PC-3 (cell line): ENCODE data around the gene KCNQ1. TPM values are rescaled to one million over a fixed set of nuclear protein-coding genes. Genes with fewer than 3 reads are reported as not detected.

ENCODE experiments used
- ATAC-seq: fragments of 200-7000 bp; cut with Tn5 transposase; 2 replicates; pipeline ENCODE4 v1.9.1; 2020; ENCODE audit warnings: mild to moderate bottlenecking, moderate library complexity
- BruUV-seq: library from RNA; stranded (reverse); fragments of 400-500 nt; replicated peaks from 2 replicates; lab custom pipeline; 2021; lab: Mats Ljungman, UMichigan
- CTCF ChIA-PET: fragments of 300-600 bp; sonication (Branson Sonifier 250); formaldehyde crosslinking; loops from one replicate; lab custom pipeline; 2022; ENCODE audit warnings: antibody characterized with exemption; lab: Charles Lee
- POLR2A ChIA-PET: fragments of 300-600 bp; sonication (Branson Sonifier 250); formaldehyde crosslinking; loops from one replicate; lab custom pipeline; 2022; ENCODE audit warnings: antibody characterized with exemption; ENCODE audit not compliant: unreplicated experiment; lab: Charles Lee
- DNase-seq: peaks from one replicate; pipeline ENCODE4 v3.0.0-alpha.2; 2015
- H2AFZ ChIP-seq: fragments of 300-600 bp; sonication (generic); 2 replicates; pipeline ENCODE4 v1.6.0; 2016; ENCODE audit warnings: antibody characterized with exemption, low read length
- H3F3A ChIP-seq: fragments of 300-600 bp; sonication (generic); one replicate; pipeline ENCODE4 v1.6.0; 2017; ENCODE audit warnings: antibody characterized with exemption, low read length, control low read depth, mild to moderate bottlenecking; ENCODE audit not compliant: unreplicated experiment
- H3K27ac ChIP-seq: fragments of 300-600 bp; sonication (generic); 2 replicates; pipeline ENCODE4 v1.5.1; 2016; ENCODE audit warnings: mild to moderate bottlenecking, low read length
- H3K27me3 ChIP-seq: fragments of 300-600 bp; sonication (generic); 2 replicates; pipeline ENCODE4 v1.6.1; 2016; ENCODE audit warnings: low read length, mixed read lengths
- H3K36me3 ChIP-seq: fragments of 300-600 bp; sonication (generic); 2 replicates; pipeline ENCODE4 v1.6.1; 2016; ENCODE audit warnings: low read depth, mixed run types, low read length, mixed read lengths
- H3K4me1 ChIP-seq: fragments of 300-600 bp; sonication (generic); 2 replicates; pipeline ENCODE4 v1.5.1; 2016; ENCODE audit warnings: low read length; ENCODE audit not compliant: insufficient read depth
- H3K4me2 ChIP-seq: fragments of 300-600 bp; sonication (generic); 2 replicates; pipeline ENCODE4 v1.6.0; 2016; ENCODE audit warnings: low read length
- H3K4me3 ChIP-seq: fragments of 300-600 bp; sonication (generic); 2 replicates; pipeline ENCODE4 v1.5.1; 2016; ENCODE audit warnings: mild to moderate bottlenecking, low read length, mixed read lengths
- H3K79me2 ChIP-seq: fragments of 300-600 bp; sonication (generic); 2 replicates; pipeline ENCODE4 v1.6.1; 2017; ENCODE audit warnings: low read length, mixed read lengths
- H3K9ac ChIP-seq: fragments of 300-600 bp; sonication (generic); 2 replicates; pipeline ENCODE4 v1.6.0; 2016; ENCODE audit warnings: mild to moderate bottlenecking, low read length
- H3K9me2 ChIP-seq: fragments of 300-600 bp; sonication (generic); replicated peaks from 2 replicates; pipeline ENCODE4 v1.6.1; 2016; ENCODE audit warnings: mixed run types, low read length, mixed read lengths
- H3K9me3 ChIP-seq: fragments of 300-600 bp; sonication (generic); 2 replicates; pipeline ENCODE4 v1.6.1; 2016; ENCODE audit warnings: low read length, mixed read lengths
- H4K20me1 ChIP-seq: fragments of 300-600 bp; sonication (generic); 2 replicates; pipeline ENCODE4 v1.6.1; 2016; ENCODE audit warnings: low read length, mixed read lengths
- CTCF ChIP-seq: fragments of 300-600 bp; sonication (generic); conservative IDR thresholded peaks from 2 replicates; pipeline ENCODE4 v1.5.1; 2017; ENCODE audit warnings: antibody characterized with exemption, low read depth, mild to moderate bottlenecking, low read length
- EZH2 ChIP-seq: fragments of 300-600 bp; sonication (generic); IDR thresholded peaks from one replicate; pipeline ENCODE4 v1.6.1; 2017; ENCODE audit warnings: antibody characterized with exemption, mild to moderate bottlenecking, low read length; ENCODE audit not compliant: unreplicated experiment
- EZH2phosphoT487 ChIP-seq: fragments of 300-600 bp; sonication (generic); IDR thresholded peaks from 2 replicates; pipeline ENCODE4 v1.6.1; 2018; ENCODE audit warnings: mild to moderate bottlenecking, antibody characterized with exemption, low read length, borderline replicate concordance
- intact Hi-C: fragments of 100-400 bp; cut with micrococcal nuclease; formaldehyde crosslinking; loops from 2 replicates; pipeline ENCODE4 v1.9.0; 2023
- total RNA-seq: library from RNA; depleted of rRNA; stranded (reverse); fragments of >200 nt; gene quantifications from 2 replicates; pipeline ENCODE4 v1.2.3, GENCODE V29; 2014

Gene KCNQ1
- total RNA-seq, 1 experiment from 2014 or later, result 0.40 TPM

- Histone ChIP-seq H3K9ac (no peak overlapping the region), H4K20me1 (no peaks in the 10 kb centered on the region), H3F3A (no peaks in the 10 kb centered on the region), H3K27me3 (no peaks in the 10 kb centered on the region), H3K4me1 (no peaks in the 10 kb centered on the region), H3K4me2 (no peak overlapping the region), H2AFZ (no peak overlapping the region), H3K79me2 (no peaks in the 10 kb centered on the region), H3K27ac (no peak overlapping the region), H3K9me2 (no peaks in the 10 kb centered on the region), H3K36me3 (no peaks in the 10 kb centered on the region), H3K4me3 (no peak overlapping the region), H3K9me3 (no peaks in the 10 kb centered on the region)
- TF ChIP-seq EZH2, result no peak
- no peak for TF ChIP-seq CTCF
- intact Hi-C loops, result no loop called here
- POLR2A ChIA-PET, result no interaction called here
- CTCF ChIA-PET, result no interaction called here
- no peak for ATAC-seq
- no peak for DNase-seq
- no TSS peak for BruUV-seq
Observed at GRCh38 chr11:2874963-2875362, 430.2 kb downstream of the KCNQ1 start.

GRCh38 chr11:2877474-2877873 is 432.7 kb downstream of the KCNQ1 start:
- H3K27ac ChIP-seq, result no peak overlapping the region
- H3K4me3 ChIP-seq, result no peak overlapping the region
- H4K20me1 ChIP-seq, result no peaks in the 10 kb centered on the region
- no peaks in the 10 kb centered on the region for H3K9me2 ChIP-seq
- no peak overlapping the region for H3K9ac ChIP-seq
- no peak for TF ChIP-seq EZH2
- no peak for TF ChIP-seq EZH2phosphoT487
- TF ChIP-seq CTCF, result no peak
- no peaks in the 10 kb centered on the region for H3K36me3 ChIP-seq
- no peaks in the 10 kb centered on the region for H3K9me3 ChIP-seq
- H3K4me1 ChIP-seq, result no peaks in the 10 kb centered on the region
- no peak overlapping the region for H3K4me2 ChIP-seq
- H3K27me3 ChIP-seq, result no peaks in the 10 kb centered on the region
- no peaks in the 10 kb centered on the region for H3F3A ChIP-seq
- ATAC-seq, result no peak
- intact Hi-C loops, result no loop called here
- POLR2A ChIA-PET, result no interaction called here
- H3K79me2 ChIP-seq, result no peaks in the 10 kb centered on the region
- no TSS peak for BruUV-seq
- CTCF ChIA-PET, result no interaction called here
- no peak for DNase-seq
- no peak overlapping the region for H2AFZ ChIP-seq

GRCh38 chr11:2878782-2879181 is 434.0 kb downstream of the KCNQ1 start:
- Histone ChIP-seq H3K4me3 (no peak overlapping the region), H3K4me1 (no peaks in the 10 kb centered on the region), H3K9ac (no peak overlapping the region), H3K9me3 (no peaks in the 10 kb centered on the region), H3K27ac (no peak overlapping the region), H3K4me2 (no peak overlapping the region), H3K27me3 (no peaks in the 10 kb centered on the region), H3F3A (no peaks in the 10 kb centered on the region), H4K20me1 (no peaks in the 10 kb centered on the region), H3K79me2 (no peaks in the 10 kb centered on the region), H2AFZ (no peak overlapping the region), H3K9me2 (no peaks in the 10 kb centered on the region), H3K36me3 (no peaks in the 10 kb centered on the region)
- TF ChIP-seq EZH2 (no peak), EZH2phosphoT487 (no peak), CTCF (no peak)
- BruUV-seq, result no TSS peak
- ChIA-PET POLR2A (no interaction called here), CTCF (no interaction called here)
- DNase-seq, result no peak
- no peak for ATAC-seq
- intact Hi-C loops, result no loop called here
